HEK293T (cell line): ENCODE measurements around the gene EPHA3.

Experiments
- ELF4 ChIP-seq: fragments of 450-650 bp; IDR thresholded peaks from 2 replicates; pipeline ENCODE4 v1.6.1; 2017; ENCODE audit warnings: antibody characterized with exemption
- FOXK2 ChIP-seq: fragments of 450-650 bp; IDR thresholded peaks from 2 replicates; pipeline ENCODE4 v1.6.1; 2016; ENCODE audit warnings: mild to moderate bottlenecking

- TF ChIP-seq ELF4 (no peak), FOXK2 (no peak)
These were observed 199.1 kb downstream of the EPHA3 start for GRCh38 chr3:89306540-89306939.
